Globus pallidus (tissue), 1 donor: ENCODE results near the gene EEFSEC.

ENCODE experiments used
- DNase-seq: peaks from one replicate; pipeline ENCODE4 v3.0.0-alpha.2; 2015; ENCODE audit warnings: low spot score

The EEFSEC gene

DNA sequence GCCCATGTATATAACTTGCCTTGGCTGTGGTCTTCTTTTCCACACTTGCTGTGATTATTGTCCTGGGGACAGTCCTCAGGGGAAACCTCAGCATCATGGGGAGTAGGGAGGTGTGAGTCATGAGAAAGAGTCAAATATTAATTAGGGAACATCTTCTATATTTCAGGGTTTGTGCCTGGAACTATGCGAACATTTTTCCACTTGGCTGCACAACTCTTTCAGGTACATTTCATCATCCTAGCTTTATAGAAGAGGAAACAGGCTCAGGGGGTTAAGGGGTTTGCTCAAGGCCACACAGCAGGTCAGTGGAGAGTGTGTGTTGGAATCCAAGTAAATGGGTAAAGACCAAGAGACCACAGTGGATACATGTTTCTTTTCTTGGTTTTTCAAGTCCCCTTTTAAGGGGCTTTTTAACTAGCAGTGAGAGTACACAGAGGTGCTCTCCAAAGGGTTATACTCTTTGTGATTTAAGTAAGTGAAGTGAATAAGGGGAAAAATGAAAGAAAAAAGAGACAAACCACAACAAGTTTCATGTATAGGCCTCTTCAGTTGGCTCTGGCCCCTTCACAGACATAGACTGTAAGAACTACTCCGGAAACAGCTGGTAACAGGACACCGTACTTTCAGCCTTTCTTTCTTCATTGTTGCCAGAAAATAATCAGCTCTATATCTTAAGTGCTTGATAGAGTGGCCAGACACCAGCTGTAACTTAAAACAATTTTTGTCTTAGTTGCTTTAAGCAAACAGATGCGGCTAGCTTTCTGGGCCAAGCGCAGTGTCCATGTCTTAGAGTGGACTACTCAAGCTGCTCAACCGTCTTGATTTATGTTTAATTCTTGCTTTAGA, 64.6 kb downstream of the EEFSEC start:
- no peak for DNase-seq

DNA sequence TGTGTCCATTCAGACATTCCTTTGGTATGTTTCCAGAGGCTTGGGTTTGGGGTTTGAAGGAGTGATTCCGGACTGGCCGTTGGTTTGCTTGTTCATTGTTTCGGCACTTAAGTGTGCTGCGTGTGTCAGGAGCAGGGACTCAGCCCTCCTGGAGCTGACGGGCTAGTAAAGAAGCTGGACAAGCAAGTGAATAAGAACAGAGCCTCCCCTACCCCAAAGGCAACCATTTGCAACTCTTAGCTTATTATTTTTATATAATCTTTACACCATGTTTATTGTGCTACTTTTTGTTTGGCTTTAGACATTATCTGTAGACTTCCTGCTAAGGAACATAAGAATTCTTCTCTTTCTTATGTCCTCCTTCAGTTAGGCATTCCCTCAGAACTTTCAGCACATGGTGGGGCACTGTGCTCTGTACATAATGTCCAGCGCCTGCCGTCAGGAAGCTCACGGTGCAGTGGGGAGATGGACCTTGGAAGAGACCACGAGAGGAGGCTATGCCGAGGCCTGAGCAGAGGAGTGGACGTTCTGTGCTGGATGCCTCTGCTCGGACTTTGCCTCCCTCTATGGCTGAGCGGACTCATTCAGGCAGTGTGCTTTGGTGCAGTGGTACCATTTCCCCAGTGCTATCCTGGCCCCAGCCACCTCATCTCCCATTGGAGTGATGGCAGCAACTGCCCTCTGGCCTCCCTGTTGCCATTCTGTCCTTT, 65.4 kb downstream of the EEFSEC start:
- no peak for DNase-seq

DNA sequence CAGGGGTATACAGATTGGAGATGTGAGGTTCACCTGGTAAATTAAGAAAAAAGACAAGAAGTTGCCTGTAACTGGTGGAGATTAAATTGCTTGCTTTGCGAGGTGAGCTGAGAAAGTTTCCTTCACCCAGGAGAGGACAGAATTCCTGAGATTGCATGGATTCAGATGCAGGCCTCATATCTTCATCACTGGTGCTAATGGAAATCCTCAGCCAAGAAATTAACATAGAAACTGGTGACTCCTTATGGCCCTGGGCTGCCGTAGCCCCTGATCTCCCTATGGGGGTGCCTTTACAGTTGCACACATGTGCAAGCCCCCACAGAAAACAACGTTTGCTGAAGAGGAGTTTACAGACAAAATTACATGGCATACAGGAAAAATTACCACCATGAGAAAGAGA, 68.0 kb downstream of the EEFSEC start:
- DNase-seq, result no peak

DNA sequence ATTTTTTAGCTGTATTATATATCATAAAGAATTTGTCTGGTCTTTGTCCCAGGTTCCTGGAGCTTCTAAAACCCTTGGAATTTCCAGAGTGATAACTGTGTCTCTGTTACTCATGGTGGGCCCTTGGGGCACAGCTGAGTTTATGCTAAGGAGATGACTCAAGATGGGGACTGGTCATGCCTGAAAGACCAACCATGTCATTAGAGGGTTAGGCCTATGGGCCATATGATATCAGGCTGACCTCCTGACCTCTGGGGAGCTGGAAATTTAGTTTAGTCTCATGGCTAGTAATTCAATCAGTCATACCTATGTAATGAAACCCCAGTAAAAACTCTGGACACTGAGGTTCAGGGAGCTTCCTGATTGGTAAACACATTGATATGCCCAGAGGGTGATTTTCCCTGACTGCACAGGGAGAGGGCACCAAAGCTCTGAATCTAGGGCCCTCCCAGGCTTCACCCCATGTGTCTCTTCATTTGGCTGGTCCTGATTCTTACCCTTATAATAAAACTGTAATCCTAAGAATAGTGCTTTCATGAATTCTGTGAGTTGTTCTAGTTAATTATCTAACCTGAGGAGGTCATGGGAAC, 69.6 kb downstream of the EEFSEC start:
- DNase-seq, result no peak

DNA sequence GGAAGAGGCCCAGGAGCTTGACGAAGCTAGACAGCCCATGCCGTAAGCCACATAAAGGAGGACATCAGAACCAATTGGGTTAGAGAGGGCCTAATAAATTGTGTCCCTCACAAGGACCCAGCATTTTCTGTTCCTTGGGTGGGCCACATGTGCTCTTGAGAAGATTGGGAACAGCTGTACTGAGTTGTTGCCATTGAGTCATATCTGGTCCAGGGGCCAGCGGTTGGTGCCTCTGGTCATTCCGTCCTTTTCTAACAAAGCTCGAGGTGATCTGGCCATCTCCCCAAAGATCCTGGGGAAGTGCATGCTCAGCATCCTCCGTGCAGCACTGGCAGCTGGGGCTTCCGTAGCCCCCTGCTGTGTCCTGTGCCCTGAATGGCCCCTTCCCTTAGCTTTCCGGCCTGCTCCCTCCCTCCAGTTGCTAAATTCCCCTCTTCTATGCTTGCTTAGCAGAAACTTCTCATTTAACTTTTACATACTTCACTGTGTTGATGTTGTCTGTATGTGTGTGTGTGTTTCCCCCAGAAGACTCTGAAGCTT, 73.0 kb downstream of the EEFSEC start:
- DNase-seq, result no peak

DNA sequence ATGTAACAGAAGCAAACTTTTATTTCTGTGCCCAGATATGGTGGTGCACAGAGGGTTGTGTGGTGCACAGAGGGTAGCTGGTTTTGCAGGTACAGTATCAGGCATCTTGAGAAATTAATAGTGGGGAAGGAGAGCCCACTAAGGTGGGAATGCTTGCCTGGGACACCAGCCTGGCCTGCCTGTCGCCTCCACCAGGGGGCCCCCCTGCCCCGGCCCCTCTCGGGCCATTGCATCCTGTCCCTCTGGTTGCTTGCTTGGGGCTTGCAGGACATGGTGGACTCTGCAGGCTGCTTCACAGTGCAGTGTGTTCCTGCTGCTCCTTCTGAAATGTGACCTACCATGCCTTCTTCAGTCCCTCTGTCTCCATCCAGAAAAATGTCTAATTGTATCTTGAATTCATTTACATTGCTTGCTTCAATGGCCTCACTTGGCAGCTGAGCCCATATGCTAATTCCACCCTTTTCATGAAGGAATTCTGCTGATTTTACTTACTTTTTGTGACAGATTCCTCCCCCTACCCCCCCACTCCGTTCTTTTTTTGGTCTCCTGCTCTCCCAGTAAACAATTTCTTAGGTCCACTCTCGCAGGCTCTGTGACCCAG, 73.6 kb downstream of the EEFSEC start:
- peak; percentile 19 for DNase-seq

DNA sequence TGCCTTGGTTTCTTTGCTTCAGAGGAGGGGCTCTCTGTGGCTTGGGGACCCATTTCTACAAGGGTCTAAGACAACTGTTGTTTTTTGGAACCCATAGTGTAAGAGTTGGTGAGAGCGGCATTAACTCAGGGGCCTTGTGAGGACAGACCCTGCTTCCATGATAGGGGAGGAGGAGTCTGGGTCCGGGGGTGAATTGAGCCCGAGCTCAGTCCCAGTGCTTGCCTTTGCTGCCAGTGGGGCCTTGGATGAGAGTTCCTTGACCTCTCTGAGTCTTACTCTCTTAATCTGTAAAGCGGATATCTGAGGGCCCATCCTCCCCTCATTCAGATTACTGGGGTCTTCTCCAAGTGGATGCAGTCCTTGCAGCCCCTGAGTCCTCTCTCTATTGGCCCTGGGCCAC, 74.2 kb downstream of the EEFSEC start:
- no peak for DNase-seq

DNA sequence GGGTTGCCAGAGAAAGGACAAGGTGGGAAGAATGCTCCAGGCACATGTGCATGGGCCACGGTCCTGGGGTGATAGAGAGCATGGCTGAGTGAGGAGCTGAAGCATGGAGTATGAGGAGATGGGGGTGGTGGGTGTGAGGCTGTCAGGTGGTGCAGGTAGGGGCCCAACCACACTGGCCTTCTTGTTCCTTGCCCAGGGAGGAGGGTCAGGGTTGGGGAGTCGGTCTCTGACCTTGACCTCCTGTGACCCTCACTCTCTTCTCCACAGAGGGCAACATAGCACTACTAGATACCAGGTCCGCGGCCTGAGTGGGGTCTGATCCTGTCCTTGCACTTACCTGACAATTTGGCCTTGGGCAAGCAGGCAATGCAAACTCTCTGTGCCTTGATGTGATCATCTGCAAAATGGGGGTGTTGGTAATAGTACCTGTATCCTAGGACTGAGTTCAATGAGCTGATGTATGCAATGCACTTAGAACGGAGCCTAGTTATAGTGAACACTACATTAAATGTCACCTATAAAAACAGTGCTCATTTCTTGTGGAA, 75.2 kb downstream of the EEFSEC start:
- no peak for DNase-seq

DNA sequence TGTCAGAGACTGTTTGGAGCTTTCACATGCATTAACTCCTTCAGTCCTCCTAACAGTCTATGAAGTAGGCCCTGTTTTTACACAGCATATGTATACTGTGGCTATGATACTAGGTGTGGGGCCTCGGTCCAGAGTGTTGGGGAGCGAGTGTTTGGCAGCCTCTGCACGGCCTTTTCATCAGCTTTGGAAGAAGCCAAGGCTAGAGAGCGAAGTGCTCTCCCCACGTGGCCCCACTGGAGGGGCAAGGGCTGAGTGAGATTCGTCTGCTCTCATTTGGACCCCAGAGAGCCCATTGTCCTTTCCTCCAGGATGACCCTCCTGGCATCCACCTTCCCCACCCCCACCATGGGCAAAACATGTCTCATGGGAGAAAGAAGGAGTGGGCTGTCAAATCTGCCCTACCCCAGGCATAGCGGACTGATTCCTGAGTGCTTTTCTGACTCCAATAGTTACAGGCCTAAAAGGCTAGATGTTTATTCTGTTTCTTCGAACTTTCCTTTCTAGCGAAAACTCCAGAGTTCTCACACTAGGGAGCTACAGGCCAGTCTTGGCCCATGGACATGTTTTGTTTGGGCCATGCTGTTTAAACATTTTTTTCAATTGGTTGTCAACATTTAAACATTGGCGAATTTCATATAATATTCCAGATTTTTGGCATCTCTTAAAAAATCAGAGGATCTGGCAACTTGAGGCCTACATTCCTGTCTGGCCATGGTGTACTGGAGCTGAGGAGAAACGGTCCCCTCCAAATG, 76.0 kb downstream of the EEFSEC start:
- DNase-seq, result no peak

DNA sequence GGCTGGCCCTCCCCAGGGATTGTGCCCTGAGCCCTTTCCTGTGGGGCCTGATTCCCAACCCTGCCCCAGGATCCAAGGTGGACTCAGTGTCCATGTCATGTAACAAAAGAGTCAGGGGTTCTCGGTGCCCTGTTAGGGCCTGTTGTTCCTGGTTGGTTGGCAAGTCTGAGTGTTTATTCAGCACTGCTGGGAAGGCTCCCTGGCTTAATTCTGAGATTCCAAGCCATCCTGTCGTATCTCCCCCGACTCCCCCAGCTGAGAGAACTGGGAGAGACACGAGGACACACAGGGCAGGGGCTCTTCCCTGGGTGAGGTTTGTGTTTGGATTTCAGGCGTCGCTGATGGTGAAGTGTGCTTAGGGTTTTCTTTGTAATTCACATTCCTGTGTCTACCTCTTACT, 78.3 kb downstream of the EEFSEC start:
- no peak for DNase-seq

DNA sequence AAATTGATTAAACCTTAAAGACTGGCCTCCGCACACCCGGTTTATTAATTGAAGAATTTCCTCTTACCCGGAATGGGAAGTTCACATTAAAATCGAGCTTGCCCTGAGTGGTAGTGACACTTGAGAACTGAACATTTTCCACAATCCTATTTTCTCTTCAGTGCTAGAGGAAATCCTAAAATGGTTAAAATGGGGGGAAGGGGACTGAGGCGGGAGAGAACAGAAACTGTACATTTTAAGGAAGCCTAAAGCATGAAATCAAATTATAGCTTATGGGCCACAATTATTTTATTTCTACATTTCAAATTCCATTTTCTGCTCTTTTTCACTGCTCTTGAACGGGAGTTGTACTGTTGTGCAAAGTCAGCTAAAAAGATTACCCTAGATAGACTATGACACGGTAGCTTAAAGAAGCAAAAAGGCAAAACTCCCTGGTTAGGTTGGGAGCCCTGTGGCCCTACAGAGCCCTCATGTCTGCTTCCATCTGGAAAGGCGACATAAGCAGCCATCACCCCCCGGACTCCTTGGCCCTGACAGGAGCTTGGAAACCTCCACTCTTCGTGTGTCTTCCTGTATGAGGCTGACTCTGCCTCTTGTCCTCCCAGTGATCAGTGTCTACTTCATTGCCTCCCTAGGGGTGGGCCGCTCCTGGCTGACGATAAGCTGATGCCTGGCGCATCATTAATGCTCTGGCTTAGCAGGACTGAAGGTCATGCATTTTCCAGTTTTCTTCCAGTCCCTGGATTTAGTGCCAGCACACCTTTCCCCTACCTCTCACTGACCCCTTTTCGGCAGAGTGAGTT, 79.3 kb downstream of the EEFSEC start:
- no peak for DNase-seq

DNA sequence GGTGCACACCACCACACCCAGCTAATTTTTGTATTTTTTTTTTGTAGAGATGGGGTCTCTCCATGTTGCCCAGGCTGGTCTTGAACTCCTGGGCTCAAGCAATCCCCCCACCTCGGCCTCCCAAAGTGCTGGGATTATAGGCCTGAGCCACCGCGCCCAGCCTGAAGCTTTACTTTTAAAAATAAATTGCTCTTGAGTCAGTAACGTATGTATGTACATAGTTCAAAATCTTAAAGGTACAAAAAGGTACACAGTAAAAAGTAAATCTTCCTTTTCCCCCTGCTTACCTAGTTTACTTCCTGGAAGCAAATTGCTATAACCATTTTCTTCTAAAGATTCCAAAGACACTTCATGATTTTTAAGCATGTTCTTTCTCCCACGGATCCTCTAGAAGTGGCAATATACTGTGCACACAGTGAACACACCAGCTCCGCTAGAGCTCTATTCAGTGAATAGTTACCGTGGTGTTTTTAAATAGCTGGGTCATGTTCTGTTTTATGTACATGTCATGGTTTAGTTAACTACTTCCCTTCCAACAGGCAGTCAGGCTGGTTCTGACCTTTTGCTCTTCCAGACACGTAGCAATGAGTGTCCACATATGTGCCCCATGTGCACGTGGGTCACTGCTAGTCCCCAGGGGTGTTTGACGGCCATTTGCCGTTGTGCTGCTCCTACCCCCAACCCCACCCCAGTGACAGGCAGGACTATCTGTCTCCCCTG, 82.1 kb downstream of the EEFSEC start:
- no peak for DNase-seq

DNA sequence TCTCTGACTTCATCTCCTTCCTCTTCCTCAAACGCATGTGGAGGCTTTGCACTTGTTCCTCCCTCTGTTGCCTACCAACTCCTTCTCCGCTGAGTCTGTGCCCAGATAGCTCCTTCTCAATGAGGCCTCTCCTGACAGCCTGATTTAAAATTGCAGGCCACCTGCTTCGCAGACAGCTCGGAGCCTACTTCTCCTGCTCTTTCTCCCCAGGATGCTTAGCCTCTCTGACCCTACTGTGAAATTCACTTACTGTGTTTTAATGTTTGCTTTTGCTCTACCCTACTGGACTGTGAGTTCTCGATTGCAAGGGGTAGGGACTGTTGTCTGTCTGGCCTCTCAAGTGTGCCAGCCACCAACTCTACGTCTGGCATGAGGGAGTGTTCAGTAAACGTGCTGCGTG, 83.4 kb downstream of the EEFSEC start:
- DNase-seq, result no peak

DNA sequence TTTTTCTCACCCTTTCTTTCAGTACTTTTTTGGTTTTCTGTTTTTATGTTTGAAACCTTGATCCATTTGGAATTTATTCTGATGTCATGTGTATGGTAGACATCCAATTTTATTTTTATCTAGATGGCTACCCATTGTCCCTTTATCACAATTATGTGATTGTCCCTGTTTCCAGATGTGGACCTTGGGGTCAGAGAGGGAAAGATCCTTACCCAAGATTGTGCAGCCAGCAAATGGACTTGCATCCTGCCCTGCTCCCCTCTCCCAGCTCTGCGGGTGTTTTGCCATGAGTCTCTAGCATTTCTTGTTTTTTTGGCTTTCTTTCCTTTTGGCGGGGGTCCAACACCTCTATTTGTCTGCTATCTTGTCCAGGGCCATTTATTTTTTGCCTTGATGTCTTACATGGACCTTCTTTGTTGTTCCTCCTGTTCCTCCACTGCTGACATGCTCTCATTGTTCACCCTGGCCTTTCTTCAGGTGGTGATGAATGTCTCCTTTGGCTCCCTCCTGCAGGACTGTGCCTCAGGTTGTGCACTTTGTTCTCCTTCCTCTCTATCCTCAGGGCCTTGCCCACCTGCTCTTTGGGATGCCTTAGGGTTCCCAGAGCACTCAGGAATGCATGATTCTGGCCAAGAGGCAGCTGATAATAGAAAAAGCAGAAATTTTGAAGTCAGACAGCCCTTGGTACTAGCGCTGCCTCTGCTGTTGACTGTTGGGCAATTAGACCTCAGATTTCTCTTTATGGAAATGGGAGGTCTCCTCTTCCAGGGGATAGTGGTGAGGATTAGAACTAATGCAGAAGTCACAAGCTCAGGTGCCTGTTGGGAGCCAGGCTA, 84.3 kb downstream of the EEFSEC start:
- DNase-seq, result no peak

DNA sequence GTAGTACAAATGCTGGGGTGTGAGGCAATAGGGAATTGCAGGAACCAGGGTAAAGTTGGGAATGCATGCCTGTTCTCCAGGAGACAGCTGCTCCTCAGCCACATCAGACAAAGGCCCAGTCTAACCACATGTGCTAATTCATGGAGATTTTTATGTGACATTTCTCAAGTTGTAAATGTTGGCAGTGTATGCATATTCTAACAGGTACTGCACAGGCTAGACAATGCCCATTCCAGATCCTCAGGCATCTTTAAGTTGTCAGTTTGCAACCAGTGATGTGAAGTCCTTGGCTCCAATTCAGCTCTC, 84.9 kb downstream of the EEFSEC start:
- DNase-seq, result no peak

DNA sequence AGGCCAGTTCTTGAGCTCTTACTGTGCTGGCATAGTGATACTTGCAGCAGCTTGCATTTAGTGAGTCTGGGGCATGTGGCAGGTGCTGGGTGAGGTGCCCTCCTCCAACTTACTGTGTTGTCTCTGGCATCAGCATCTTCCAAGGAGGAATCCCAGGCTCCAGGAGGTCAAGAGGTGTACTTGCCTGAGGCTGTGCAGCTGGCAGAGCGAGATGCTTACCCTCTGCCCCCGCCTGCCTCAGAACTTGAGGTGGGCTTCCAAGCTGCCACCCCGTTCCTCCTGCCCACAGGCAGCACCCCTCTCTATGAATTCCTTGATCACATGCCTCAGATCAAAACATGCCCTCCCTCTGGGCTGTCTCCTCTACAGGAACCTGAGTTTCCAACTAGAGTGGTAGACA, 86.0 kb downstream of the EEFSEC start:
- no peak for DNase-seq

DNA sequence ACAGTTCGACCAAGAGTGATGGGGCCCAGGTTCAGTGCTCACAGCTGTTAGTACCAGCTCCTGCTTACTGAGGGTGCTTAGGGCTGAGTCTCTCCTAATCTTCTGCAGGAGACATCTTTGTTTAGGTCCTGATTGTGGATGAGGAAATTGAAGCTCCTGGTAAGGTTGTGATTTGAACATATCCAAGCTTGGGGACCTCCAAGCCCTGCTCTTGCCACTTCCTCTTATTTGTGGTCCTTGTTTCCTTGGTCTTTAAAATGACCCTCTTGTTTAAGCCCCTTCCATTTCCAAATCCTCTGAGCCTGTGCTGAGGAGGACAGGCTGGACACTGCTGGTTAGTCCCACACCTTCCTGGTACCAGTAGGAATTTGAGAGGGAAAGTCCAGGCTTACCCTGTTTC, 87.0 kb downstream of the EEFSEC start:
- no peak for DNase-seq

DNA sequence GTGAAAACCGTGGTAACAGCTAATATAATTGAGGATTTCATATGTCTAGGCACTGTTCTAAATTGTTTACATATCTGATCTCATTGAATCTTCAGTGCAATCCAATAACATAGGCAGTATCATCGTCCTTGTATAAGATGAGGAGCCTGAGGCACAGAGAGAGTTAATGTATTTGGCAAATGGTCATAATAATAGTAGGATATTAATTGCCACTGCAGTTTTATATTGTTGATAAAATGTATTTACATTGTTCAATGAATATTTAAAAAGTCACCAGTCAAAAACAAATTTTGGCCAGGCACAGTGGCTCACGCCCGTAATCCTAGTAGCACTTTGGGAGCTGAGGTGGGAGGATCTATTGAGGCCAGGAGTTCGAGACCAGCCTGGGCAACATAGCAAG, 88.5 kb downstream of the EEFSEC start:
- no peak for DNase-seq
